OCI-LY7 (cell line): ENCODE data around the gene TMEM151A. TPM values are rescaled to one million over a fixed set of nuclear protein-coding genes. Genes with fewer than 3 reads are reported as not detected.

Source experiments
- BruUV-seq: library from RNA; stranded (reverse); fragments of 400-500 nt; replicated peaks from 2 replicates; lab custom pipeline; 2021; lab: Mats Ljungman, UMichigan
- CTCF ChIA-PET: fragments of 300-600 bp; sonication (Branson Sonifier 250); formaldehyde crosslinking; loops from one replicate; lab custom pipeline; 2022; ENCODE audit warnings: antibody characterized with exemption; ENCODE audit not compliant: unreplicated experiment; lab: Charles Lee
- POLR2A ChIA-PET: fragments of 300-600 bp; sonication (Branson Sonifier 250); formaldehyde crosslinking; loops from one replicate; lab custom pipeline; 2022; ENCODE audit warnings: antibody characterized with exemption; lab: Charles Lee
- DNase-seq: peaks from one replicate; pipeline ENCODE4 v3.0.0-alpha.2; 2015; ENCODE audit warnings: low spot score
- H2AFZ ChIP-seq: fragments of 200-600 bp; sonication (generic), shearing (Covaris generic); 2 replicates; pipeline ENCODE4 v1.6.1; 2014; ENCODE audit warnings: mild to moderate bottlenecking, antibody characterized with exemption, low read length, moderate library complexity
- H3K27ac ChIP-seq: fragments of 200-600 bp; sonication (generic); 2 replicates; pipeline ENCODE4 v1.5.1; 2014; ENCODE audit warnings: mixed run types, low read depth, mild to moderate bottlenecking, moderate library complexity, low read length, inconsistent platforms; ENCODE audit not compliant: poor library complexity, severe bottlenecking
- H3K36me3 ChIP-seq: fragments of 200-600 bp; sonication (generic); 2 replicates; pipeline ENCODE4 v1.6.1; 2014; ENCODE audit warnings: mild to moderate bottlenecking, antibody characterized with exemption, low read length, moderate library complexity, mixed read lengths; ENCODE audit not compliant: insufficient read depth
- H3K4me1 ChIP-seq: fragments of 200-600 bp; sonication (generic); 2 replicates; pipeline ENCODE4 v1.5.1; 2014; ENCODE audit warnings: mild to moderate bottlenecking, low read length; ENCODE audit not compliant: insufficient read depth, poor library complexity, severe bottlenecking
- H3K4me2 ChIP-seq: fragments of 200-600 bp; sonication (generic); 2 replicates; pipeline ENCODE4 v1.6.1; 2014; ENCODE audit warnings: mild to moderate bottlenecking, low read length
- H3K4me3 ChIP-seq: fragments of 200-600 bp; sonication (generic); 2 replicates; pipeline ENCODE4 v1.5.1; 2014; ENCODE audit warnings: mild to moderate bottlenecking, low read depth, low read length; ENCODE audit not compliant: poor library complexity, severe bottlenecking
- H3K79me2 ChIP-seq: fragments of 200-600 bp; sonication (generic); 2 replicates; pipeline ENCODE4 v1.6.1; 2016; ENCODE audit warnings: low read depth, mild to moderate bottlenecking, low read length, moderate library complexity, mixed read lengths; ENCODE audit not compliant: insufficient read depth
- H3K9me2 ChIP-seq: fragments of 200-600 bp; sonication (generic); 2 replicates; pipeline ENCODE4 v1.6.1; 2016; ENCODE audit warnings: mild to moderate bottlenecking, low read length, mixed read lengths; ENCODE audit not compliant: insufficient read depth
- H3K9me3 ChIP-seq: fragments of 200-600 bp; sonication (generic); 2 replicates; pipeline ENCODE4 v1.6.1; 2014; ENCODE audit warnings: mild to moderate bottlenecking, mixed run types, low read length, mixed read lengths
- H4K20me1 ChIP-seq: fragments of 200-600 bp; sonication (generic); 2 replicates; pipeline ENCODE4 v1.6.1; 2014; ENCODE audit warnings: mild to moderate bottlenecking, antibody characterized with exemption, low read length, moderate library complexity, mixed read lengths; ENCODE audit not compliant: insufficient read depth
- EZH2phosphoT487 ChIP-seq: fragments of 200-600 bp; sonication (generic); IDR thresholded peaks from 2 replicates; pipeline ENCODE4 v1.6.1; 2018; ENCODE audit warnings: low read depth, borderline replicate concordance, mild to moderate bottlenecking, mixed run types, antibody characterized with exemption, low read length, moderate library complexity, mixed read lengths
- intact Hi-C: fragments of 100-400 bp; cut with micrococcal nuclease; formaldehyde crosslinking; loops from one replicate; pipeline ENCODE4 v1.10.0; 2022; ENCODE audit not compliant: unreplicated experiment
- total RNA-seq, 2 experiments: library from RNA; depleted of rRNA in 1 of 2; stranded (reverse); fragments of >200 nt in 1 of 2; shearing (Covaris generic) in 1 of 2; gene quantifications; 2 replicates each; pipeline ENCODE4 v1.2.3, GENCODE V29; 2014 to 2022
- TF ChIP-seq, protein P1 (sequence below): fragments of 200-600 bp; sonication (generic); conservative IDR thresholded peaks from 2 replicates; pipeline ENCODE4 v1.5.1; 2014; ENCODE audit warnings: mild to moderate bottlenecking, antibody characterized with exemption, low read length, moderate library complexity, mixed read lengths

TMEM151A gene
- total RNA-seq, 2 experiments from 2014 or later, result not detected

DNA sequence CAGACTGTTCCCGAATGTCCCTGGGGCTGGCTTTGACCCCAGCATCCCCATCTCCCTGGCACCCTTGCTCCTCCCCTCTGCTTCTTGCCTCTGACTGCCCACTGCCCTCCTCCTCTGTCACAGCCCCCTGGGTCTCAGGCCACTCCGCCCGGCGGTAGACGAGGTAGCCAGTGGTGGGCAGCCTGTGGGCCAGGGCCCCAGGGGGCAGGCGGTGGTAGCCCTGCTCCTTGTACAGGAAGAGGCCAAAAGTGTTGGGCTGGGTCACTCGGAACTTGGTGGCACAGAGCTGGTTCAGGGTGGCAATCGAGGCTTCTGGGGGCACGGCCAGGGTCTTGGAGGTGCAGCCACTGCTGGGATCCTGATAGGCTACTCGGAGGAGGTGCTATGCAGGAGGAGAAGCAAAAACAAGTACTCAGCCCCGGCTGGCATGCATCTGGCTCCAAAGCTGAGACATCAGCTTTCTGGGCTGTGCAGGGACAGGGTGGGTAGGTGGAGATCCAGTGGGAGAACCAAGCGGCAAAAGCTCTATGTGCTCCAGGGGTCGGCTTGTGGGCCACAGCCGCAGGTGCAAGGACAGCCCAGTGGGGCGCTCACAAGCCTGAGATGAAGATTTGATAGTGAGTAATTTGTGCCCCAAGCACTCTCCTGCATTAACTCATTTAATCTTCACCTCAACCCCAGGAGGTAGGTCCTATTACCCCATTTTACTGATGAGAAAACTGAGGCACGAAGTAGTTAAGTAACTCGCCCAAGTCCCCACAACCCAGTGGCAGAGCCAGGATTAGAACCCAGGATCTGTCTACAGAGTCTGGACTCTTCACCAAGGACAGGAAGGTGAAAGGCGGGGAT, 40.9 kb downstream of the TMEM151A start:
- no peaks in the 10 kb centered on the region for H3K79me2 ChIP-seq
- H3K4me3 ChIP-seq, result no peak overlapping the region
- ChIA-PET CTCF (no interaction called here), POLR2A (interaction anchor here (1.2 kb wide), 1 partner anchor 20 kb away, joined by 4 read pairs; no protein-coding TSS in a partner anchor)
- no peak overlapping the region for H2AFZ ChIP-seq
- H3K4me2 ChIP-seq, result no peak overlapping the region
- H3K36me3 ChIP-seq, result peaks cover 11% of the 10 kb centered on the region
- BruUV-seq, result no TSS peak
- DNase-seq, result no peak
- no peaks in the 10 kb centered on the region for H4K20me1 ChIP-seq
- H3K9me2 ChIP-seq, result no peaks in the 10 kb centered on the region
- TF ChIP-seq, protein P1, sequence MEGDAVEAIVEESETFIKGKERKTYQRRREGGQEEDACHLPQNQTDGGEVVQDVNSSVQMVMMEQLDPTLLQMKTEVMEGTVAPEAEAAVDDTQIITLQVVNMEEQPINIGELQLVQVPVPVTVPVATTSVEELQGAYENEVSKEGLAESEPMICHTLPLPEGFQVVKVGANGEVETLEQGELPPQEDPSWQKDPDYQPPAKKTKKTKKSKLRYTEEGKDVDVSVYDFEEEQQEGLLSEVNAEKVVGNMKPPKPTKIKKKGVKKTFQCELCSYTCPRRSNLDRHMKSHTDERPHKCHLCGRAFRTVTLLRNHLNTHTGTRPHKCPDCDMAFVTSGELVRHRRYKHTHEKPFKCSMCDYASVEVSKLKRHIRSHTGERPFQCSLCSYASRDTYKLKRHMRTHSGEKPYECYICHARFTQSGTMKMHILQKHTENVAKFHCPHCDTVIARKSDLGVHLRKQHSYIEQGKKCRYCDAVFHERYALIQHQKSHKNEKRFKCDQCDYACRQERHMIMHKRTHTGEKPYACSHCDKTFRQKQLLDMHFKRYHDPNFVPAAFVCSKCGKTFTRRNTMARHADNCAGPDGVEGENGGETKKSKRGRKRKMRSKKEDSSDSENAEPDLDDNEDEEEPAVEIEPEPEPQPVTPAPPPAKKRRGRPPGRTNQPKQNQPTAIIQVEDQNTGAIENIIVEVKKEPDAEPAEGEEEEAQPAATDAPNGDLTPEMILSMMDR, result no peak
- no peak for TF ChIP-seq EZH2phosphoT487
- intact Hi-C loops, result no loop called here
- H3K9me3 ChIP-seq, result no peaks in the 10 kb centered on the region
- H3K27ac ChIP-seq, result no peak overlapping the region
- H3K4me1 ChIP-seq, result peaks cover 30% of the 10 kb centered on the region

DNA sequence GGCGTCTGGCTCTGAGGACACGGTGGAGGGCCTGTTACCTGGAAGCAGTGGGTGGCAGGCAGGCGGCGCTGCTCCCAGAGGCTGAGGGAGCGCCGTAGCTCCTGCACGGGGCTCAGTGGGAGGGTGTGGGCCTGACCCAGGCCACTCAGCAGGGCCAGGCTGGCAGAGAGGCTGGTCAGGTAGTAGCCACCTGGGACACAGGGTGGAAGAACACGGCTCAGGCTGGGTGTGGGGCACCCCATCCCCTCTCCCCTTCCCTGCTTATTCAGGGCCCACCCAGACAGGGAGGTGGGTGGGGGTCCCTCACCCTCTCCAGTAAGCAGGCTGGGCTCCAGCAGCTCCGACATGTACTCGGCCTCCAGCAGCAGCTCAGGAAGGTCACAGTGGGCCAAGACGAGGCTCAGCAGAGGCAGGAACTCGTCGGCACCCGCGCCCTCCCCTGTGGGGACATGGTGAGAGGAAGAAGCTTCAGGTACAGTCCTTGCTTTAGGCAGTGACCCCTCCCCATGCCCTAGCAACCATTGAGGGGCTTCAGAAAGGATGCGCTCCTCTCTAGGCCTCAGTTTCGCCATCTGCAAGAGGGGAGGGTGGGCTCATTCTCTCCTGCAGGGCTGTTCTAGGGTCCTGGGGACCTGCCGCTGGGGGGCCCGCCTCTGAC, 41.7 kb downstream of the TMEM151A start:
- Histone ChIP-seq H4K20me1 (no peaks in the 10 kb centered on the region), H3K4me3 (no peak overlapping the region), H2AFZ (no peak overlapping the region), H3K9me2 (no peaks in the 10 kb centered on the region), H3K27ac (no peak overlapping the region), H3K9me3 (no peaks in the 10 kb centered on the region), H3K4me2 (no peak overlapping the region), H3K79me2 (no peaks in the 10 kb centered on the region), H3K36me3 (peaks cover 18% of the 10 kb centered on the region), H3K4me1 (peaks cover 22% of the 10 kb centered on the region)
- POLR2A ChIA-PET, result interaction anchor here (0.5 kb wide), 1 partner anchor 696 kb away, joined by 3 read pairs; the partner anchor contains the start of gene SIPA1
- intact Hi-C loops, result no loop called here
- no TSS peak for BruUV-seq
- DNase-seq, result no peak
- TF ChIP-seq, protein P1, result no peak
- CTCF ChIA-PET, result no interaction called here
